H1 (cell line): ENCODE results near the gene SPTY2D1.

Source experiments
- BRCA1 ChIP-seq: IDR thresholded peaks from 2 replicates; pipeline ENCODE4 v1.6.1; 2012; ENCODE audit warnings: low read depth, low read length, improper control_type of control experiment
- CBX5 ChIP-seq: fragments of 300-800, 300-1000 bp; sonication (generic); IDR thresholded peaks from 2 replicates; pipeline ENCODE4 v1.7.1; 2016; ENCODE audit warnings: antibody characterized with exemption, low read length, low read depth
- CTCF ChIP-seq, 3 experiments: IDR thresholded peaks; 1 replicate in 2 of 3; 2 replicates in 1 of 3; pipeline versions ENCODE4 v1.5.1 to v1.6.1; 2011; ENCODE audit warnings: low read length in 3 of 3, mild to moderate bottlenecking in 3 of 3, inconsistent platforms in 2 of 3, low read depth in 1 of 3, moderate library complexity in 1 of 3; ENCODE audit not compliant: insufficient read depth in 1 of 3; ENCODE audit errors: control extremely low read depth in 1 of 3
- GABPA ChIP-seq: IDR thresholded peaks from 2 replicates; pipeline ENCODE4 v1.6.1; 2011; ENCODE audit warnings: mild to moderate bottlenecking, low read length, moderate library complexity, borderline replicate concordance; ENCODE audit not compliant: insufficient read depth
- MAFK ChIP-seq: IDR thresholded peaks from 2 replicates; pipeline ENCODE4 v1.6.1; 2012; ENCODE audit warnings: low read depth, mild to moderate bottlenecking, improper control_type of control experiment, low read length
- MAX ChIP-seq: IDR thresholded peaks from 2 replicates; pipeline ENCODE4 v1.6.1; 2012; ENCODE audit warnings: inconsistent platforms
- POLR2A ChIP-seq, 2 experiments: IDR thresholded peaks; 1 replicate in 1 of 2; 2 replicates in 1 of 2; pipeline ENCODE4 v1.6.1; 2011; ENCODE audit warnings: low read depth in 2 of 2, low read length in 2 of 2, mild to moderate bottlenecking in 2 of 2; ENCODE audit errors: control extremely low read depth in 1 of 2
- POLR2AphosphoS5 ChIP-seq: IDR thresholded peaks from 2 replicates; pipeline ENCODE4 v1.6.1; 2011; ENCODE audit warnings: low read depth, low read length
- RXRA ChIP-seq: IDR thresholded peaks from 2 replicates; pipeline ENCODE4 v1.6.1; 2011; ENCODE audit warnings: low read depth, mild to moderate bottlenecking, low read length, moderate library complexity; ENCODE audit not compliant: insufficient read depth
- TEAD4 ChIP-seq: IDR thresholded peaks from 2 replicates; pipeline ENCODE4 v1.6.1; 2012; ENCODE audit warnings: low read depth, low read length, inconsistent platforms, mixed read lengths

- TF ChIP-seq BRCA1 (no peak), MAX (no peak), CBX5 (no peak), CTCF (IDR thresholded peaks at IDR 0.05; ENCODE audit: control extremely low read depth in 1 of 3, insufficient read depth in 1 of 3, low read depth in 1 of 3, low read length in 3 of 3) (no peak), TEAD4 (no peak), GABPA (no peak), POLR2AphosphoS5 (no peak), RXRA (no peak), MAFK (no peak), POLR2A (IDR thresholded peaks at IDR 0.05; ENCODE audit: control extremely low read depth in 1 of 2, low read depth in 2 of 2, low read length in 2 of 2) (no peak)
These were observed 70.0 kb downstream of the SPTY2D1 start for GRCh38 chr11:18564149-18564548.
